HUDEP-2 (cell line): ENCODE measurements around the gene CLDND2.
A peak's percentile ranks its signal among the peaks of the same experiment; 100 is the strongest.

Source experiments
- DNase-seq, 76 experiments: peaks; one replicate each; lab custom pipeline; 2025; ENCODE audit not compliant: unreplicated experiment in 76 of 76; lab: John Stamatoyannopoulos, UW

The CLDND2 gene

DNA sequence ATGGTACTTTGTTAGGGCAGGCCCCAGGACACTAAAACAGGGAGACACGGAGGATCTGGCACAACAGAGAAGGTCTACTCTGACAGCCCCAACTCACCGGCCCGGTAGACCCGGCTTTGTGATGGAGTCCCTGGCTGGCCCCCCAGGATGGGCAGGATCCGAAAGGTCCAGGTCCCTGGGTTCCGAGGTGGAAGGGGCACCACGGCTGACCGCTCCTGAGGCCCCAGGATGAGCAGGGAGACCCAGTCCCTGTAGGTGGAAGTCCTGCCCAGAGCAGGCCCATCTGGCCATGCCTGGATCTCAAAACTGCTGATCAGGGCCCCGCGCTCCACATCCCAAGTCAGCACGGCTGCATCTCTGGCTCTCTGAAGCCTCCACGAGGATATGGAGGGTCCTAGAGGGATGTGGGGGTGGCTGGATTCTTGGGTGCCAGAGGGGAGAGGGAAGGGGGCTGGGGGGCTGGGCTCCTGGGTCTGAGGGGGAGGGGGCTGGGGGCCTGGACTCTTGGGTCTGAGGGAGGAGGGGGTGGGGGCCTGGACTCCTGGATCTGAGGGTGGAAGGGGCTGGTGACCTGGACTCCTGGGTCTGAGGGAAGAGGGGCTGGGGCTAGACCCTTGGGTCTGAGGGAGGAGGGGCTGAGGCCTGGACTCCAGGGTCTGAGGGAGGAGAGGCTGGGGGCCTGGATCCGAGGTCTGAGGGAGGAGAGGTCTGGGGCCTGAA is 31.5 kb downstream of the CLDND2 start:
- DNase-seq: no peak

GRCh38 chr19:51333836-51334460 is 34.9 kb downstream of the CLDND2 start:
- peak in 1 of 76 experiments; percentile 27 for DNase-seq

DNA sequence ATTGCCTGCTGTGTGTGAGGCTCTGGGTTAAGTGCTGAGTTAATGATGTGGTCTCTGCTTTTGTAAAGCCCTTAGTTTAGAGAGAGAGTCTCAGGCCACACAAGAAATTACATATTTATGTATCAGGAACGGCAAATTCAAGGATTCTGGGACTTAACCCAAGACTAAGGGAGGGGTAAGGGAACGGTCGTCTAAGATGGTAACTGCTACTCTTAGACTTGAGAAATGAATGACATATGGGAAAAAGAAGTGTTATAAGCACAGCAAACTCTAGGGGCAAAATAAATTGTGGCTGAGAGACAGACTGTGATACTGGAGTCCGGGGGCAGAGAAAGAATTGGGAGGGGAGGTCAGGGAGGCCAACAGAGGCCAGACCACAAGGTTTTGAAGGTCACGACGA is 37.1 kb downstream of the CLDND2 start:
- no peak for DNase-seq

- DNase-seq: no peak
Measured at GRCh38 chr19:51331193-51331592, 37.6 kb downstream of the CLDND2 start.

DNA sequence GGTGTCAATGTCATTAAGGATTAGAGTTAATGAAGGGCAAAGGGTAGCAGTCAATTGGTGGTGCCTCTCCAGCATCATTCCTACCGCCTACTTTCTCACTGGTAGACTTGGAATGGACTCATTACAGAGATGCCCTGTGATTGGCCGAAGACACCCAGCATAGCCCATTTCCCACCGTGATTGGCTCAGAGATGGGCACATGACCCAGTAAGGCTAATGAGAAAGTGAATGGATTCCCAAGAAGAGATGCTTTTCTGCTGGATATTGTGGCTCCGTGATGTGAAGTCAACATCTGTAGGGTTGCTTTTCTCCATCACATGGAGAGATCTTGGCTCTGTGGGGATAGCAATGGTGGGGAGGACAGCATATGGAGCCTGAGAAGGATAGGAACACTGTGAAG is 38.4 kb downstream of the CLDND2 start:
- no peak for DNase-seq

DNA sequence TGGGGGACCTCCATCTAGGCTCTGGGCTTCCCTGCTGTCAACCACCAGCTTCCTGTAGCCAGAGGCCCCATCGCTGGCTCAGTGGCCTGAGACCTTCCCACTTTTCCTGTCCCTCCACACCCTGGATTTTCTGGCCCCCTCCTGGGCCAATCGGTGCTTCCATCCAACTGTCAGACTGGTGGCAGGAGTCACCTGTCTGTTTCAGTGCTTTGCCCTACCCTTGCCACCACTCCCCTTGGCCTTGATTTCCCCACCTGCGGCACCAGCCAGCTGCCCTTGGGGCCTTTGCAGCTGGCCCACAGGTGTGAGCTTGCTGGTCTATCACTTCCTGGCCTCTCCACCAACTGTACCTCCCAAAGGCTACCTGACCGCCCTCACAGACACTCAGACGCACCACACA is 39.4 kb downstream of the CLDND2 start:
- no peak for DNase-seq

GRCh38 chr19:51327066-51328001 is 41.5 kb downstream of the CLDND2 start:
- peak in 71 of 76 experiments; percentile 24 to 90 (median 73) for DNase-seq

DNA sequence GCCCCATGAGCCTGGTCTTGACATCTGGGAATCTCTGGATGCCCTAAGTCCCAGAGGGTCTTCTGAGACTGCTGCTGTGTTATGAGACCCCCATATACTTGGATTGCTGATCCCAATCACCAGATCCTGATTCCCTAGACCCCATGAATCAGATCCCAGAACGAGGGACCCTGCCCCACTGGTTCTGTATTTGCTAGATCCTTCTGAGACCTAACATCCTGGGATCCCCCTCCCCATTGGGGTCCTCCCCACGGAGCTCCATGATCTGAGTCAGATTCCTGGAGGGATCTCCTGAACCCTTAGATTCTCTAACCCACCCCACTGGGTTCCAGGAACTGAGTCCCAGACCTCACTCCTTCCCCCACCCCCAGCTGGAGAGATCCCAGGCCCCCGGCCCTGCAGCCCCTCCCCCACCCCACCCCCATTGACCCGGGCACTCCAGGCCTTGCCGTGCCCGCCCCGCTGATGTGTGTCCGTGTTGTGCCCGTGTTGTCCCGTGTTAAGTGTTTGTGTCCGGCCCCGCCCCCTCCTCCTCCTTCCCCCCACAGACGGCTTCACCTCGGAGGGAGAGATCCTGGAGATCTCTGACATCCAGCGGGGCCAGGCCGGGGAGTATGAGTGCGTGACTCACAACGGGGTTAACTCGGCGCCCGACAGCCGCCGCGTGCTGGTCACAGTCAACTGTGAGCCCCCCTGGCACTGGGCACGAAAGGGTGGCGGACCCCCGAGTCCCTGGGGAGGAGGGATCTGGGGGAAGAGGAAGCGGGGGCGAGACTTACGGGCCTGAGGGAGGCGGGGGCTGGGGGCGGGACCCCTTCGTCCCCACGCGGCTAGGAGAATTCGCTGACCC is 42.4 kb downstream of the CLDND2 start:
- no peak for DNase-seq

DNA sequence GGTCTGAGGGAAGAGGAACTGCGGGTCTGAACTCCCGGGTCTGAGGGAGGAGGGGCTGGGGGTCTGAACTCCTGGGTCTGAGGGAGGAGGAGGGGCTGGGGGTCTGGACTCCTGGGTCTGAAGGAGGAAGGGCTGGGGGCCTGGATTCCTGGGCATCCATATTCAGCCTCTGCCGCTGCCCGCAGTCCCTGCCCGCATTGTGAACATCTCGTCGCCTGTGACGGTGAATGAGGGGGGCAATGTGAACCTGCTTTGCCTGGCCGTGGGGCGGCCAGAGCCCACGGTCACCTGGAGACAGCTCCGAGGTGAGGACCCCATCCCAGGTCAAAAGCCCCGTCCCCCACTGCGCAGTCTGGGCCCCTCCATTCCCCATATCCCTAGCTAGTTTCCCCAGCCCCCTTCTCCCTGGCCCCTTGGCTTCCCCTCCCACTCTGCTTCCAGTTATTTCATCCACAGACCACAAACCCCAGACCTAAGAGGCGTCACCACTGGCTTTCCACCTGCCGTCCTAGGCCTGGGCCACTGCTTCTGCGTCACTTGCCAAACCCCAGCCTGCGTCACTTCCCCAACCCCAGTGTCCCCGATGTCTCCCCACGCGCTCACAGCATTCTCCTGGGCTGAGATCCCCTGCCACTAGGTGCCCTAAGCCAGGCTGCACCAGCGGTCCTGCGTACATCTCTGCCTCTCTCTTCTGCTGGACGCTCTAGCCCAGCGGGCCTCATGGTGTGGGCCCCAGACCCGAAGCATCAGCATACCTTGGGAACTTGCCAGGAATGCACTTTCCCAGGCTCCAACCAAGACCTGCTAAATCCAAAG is 43.4 kb downstream of the CLDND2 start:
- DNase-seq: no peak

GRCh38 chr19:51324167-51324481 is 44.7 kb downstream of the CLDND2 start:
- DNase-seq: no peak

DNA sequence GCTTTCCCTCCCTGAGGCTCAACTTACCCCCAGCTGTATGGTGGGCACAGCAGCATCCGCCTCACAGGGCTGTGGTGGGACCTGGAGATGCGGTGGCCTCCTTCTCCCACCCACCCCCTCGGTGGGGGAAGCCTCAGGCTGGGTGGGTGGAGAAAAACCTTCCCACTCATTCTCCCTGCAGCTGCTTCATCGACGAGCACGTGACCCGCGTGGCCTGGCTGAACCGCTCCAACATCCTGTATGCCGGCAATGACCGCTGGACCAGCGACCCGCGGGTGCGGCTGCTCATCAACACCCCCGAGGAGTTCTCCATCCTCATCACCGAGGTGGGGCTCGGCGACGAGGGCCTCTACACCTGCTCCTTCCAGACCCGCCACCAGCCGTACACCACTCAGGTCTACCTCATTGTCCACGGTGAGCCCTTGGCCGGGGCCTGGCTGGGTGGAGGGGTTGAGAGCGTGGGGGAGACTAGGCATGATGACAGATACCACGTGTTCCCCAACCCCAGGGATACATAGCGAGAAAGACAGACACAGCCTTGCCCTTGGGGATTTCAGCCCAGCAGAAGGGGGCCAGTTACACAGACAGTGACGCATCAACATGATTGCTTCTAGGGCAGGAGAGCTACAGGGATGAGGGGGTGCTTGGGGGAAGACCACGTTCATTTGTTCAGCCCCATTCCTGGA is 45.2 kb downstream of the CLDND2 start:
- DNase-seq: no peak

DNA sequence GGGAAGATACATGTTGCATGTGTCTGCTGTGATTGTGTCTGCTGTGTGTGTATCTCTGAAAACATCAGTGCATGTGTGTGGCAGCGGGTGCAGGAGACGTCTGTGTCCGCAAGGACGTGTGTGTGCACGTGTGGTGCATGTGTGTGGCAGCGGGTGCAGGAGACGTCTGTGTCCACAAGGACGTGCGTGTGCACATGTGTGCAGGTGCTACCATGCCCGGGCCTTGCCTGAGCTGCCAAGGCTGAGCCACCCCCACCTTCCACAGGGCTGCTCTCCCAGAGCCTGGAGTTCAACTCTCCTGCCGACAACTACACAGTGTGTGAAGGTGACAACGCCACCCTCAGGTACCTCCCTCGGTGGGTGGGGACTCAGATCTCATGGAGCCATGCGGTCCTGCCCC is 47.0 kb downstream of the CLDND2 start:
- DNase-seq: no peak

DNA sequence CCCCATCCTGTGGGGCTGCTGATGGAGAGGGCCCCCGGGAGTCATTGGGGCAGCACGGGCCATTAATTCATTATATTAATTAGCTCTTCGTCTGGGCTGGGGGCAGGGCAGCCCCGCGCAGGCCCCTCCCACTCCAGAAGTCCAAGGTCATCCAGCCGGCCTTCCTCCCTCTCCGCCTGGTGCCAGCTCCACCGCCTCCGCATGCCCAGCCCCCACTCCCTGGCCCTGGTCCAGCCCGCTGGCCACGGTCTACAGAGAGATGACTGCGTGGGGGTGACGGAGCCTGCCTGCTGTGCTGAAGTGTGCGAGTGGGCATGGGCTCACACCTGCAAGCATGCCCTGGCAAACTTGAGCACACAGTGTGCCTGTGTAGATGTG is 48.5 kb downstream of the CLDND2 start:
- peak in 23 of 76 experiments; percentile 9 to 73 (median 38) for DNase-seq

DNA sequence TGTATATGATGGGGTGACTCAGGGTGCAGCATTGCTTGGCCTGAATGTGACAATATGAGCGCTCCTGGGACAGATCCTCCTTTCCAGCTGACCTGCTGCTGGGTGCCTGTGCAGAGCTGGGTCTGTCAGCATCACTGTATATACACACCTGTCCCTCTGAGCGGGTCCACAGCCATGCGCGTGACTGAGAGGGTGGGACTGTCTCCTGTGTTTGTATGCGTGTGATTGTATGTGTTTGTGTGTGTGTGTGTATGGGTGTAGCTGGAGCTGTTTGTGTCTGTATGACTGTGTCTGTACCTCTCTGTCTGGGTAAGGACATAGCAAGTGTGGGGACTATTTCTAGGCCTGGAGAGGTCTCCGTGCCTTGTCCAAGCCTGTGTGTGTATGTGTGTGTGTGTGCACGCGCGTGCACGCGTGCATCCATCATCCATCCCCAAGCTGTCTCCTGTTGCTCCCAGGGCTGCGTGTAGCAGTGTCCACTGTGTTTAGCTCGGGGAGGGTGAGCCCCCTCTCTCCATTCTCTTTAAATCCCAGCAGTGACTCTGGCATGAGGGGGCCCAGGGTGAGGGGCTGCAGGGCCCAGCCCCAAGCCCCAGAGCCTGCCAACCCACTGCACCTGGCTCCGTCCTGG is 49.0 kb downstream of the CLDND2 start:
- no peak for DNase-seq

DNA sequence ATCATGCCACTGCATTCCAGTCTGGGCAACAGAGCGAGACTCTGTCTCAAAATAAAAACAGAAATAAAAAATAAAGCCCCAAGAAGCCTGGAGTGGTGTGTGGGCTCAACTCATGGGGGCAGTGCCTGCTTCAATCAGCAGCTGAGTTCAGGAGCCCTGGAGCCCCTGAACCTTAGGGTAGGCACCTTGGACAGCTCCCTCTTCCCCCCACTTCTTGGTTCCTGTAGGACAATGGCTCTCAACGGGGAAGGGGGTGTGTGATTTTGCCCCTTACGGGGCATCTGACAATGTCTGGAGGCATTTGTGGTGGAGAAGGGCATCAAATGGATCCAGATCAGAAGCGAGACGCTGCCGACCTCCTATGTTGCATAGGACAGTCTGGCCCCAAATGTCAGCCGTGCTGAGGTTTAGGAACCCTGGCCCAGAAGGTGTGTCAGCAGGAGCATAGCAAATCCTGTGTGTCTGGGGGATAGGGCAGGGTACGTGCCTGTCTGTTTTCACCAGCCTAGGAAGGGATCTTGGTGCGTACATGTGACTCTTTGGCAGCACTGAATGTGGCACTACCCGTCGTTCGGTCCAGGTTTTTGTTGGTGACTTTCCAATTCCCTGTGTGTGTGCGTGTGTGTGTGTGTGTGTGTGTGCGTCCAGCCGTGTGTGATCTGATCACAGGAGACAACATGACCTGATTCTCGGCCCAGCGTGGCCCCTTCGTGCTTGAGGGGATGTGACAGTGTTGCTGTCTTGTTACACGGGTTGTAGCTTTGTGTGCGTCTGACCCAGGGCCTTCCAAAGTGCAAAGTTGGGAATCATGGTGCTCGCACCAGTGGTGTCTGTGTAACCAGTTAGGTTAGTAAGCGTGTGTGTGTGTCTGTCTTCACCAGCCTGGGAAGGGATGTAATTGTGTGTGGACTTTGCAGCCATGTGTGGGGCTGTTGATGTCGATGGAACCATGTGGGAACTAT is 49.8 kb downstream of the CLDND2 start:
- DNase-seq: peak in 4 of 76 experiments; percentile 5 to 20 (median 12)

GRCh38 chr19:51317968-51318367 is 50.8 kb downstream of the CLDND2 start:
- no peak for DNase-seq

DNA sequence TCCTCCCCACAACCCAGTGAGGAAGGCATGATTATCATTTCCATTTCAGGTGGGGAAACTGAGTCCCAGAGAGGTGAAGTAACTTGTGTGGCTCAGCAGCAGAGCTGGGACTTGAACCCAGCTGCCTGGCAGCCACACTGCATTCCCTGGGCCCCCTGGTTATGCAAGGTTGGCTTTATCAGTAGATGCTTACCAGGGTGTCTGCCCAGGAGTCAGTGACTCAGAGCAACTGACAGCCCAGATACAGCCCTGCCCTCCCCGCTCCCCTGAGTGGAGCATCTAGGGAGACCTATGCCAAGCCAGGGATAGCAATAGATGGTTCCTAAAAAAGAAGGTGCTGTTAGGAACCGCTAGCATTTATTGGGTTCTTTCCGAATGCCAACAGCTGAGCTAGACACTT is 51.4 kb downstream of the CLDND2 start:
- DNase-seq: peak in 71 of 76 experiments; percentile 20 to 85 (median 65)
